B cell (primary cell): ENCODE data around the gene SPRY1. TPM values are rescaled to one million over a fixed set of nuclear protein-coding genes. Genes with fewer than 3 reads are reported as not detected.

Experiments used
- ATAC-seq: fragments of 200-7000 bp; cut with Tn5 transposase; one replicate; pipeline ENCODE4 v1.10.0; 2021; ENCODE audit warnings: low read depth, mild to moderate bottlenecking, moderate number of reproducible peaks, moderate library complexity
- CTCF ChIA-PET: fragments of 350-600 bp; sonication (Branson Sonifier 250); formaldehyde crosslinking; loops from one replicate; lab custom pipeline; 2021; ENCODE audit warnings: antibody characterized with exemption, inconsistent platforms; lab: Charles Lee
- POLR2A ChIA-PET: fragments of 350-600 bp; sonication (Branson Sonifier 250); formaldehyde crosslinking; loops from one replicate; lab custom pipeline; 2021; ENCODE audit warnings: antibody characterized with exemption; lab: Charles Lee
- DNase-seq: peaks from one replicate; pipeline ENCODE4 v3.0.0; 2013
- H2AFZ ChIP-seq: 2 replicates; pipeline ENCODE4 v1.6.1; 2012; ENCODE audit warnings: mild to moderate bottlenecking, low read depth, low read length; ENCODE audit not compliant: insufficient read depth, poor library complexity, severe bottlenecking
- H3K27ac ChIP-seq, 2 donors: 1 replicate in 1 of 2; 2 replicates in 1 of 2; pipeline ENCODE4 v1.5.1; 2012 to 2013; ENCODE audit warnings: low read length in 2 of 2, mild to moderate bottlenecking in 2 of 2, moderate library complexity in 1 of 2
- H3K27me3 ChIP-seq, 4 experiments: fragments of 200-600 bp in 1 of 4; sonication (generic) in 1 of 4; replicated peaks in 1 of 4; 1 replicate in 2 of 4; 2 replicates in 2 of 4; pipeline versions ENCODE4 v1.6.1 to v1.7.0; 2013 to 2016; ENCODE audit warnings: low read length in 3 of 4, mild to moderate bottlenecking in 2 of 4, mixed read lengths in 1 of 4, moderate library complexity in 1 of 4; ENCODE audit not compliant: insufficient read depth in 4 of 4, control insufficient read depth in 3 of 4; ENCODE audit errors: control extremely low read depth in 1 of 4
- H3K36me3 ChIP-seq, 2 experiments: replicated peaks in 1 of 2; 1 replicate in 1 of 2; 2 replicates in 1 of 2; pipeline versions ENCODE4 v1.6.1 to v1.7.1; 2013; ENCODE audit warnings: low read length in 1 of 2; ENCODE audit not compliant: insufficient read depth in 2 of 2, control insufficient read depth in 1 of 2; ENCODE audit errors: control extremely low read depth in 1 of 2, extremely low read depth in 1 of 2
- H3K4me1 ChIP-seq, 2 donors: fragments of 200-600 bp in 1 of 2; sonication (generic) in 1 of 2; 1 replicate in 1 of 2; 2 replicates in 1 of 2; pipeline versions ENCODE4 v1.5.1 to v1.6.1; 2013 to 2017; ENCODE audit warnings: low read length in 2 of 2; ENCODE audit not compliant: control insufficient read depth in 2 of 2, insufficient read depth in 2 of 2
- H3K4me2 ChIP-seq: replicated peaks from 2 replicates; pipeline ENCODE3; 2012; ENCODE audit warnings: mild to moderate bottlenecking, low read depth, low read length; ENCODE audit not compliant: poor library complexity, severe bottlenecking
- H3K4me3 ChIP-seq, 5 experiments: fragments of 200-600 bp in 1 of 5; sonication (generic) in 1 of 5; 1 replicate in 3 of 5; 2 replicates in 2 of 5; pipeline versions ENCODE4 v1.5.1 to v1.7.0; 2011 to 2016; ENCODE audit warnings: low read length in 4 of 5, mild to moderate bottlenecking in 4 of 5, low read depth in 2 of 5, control low read depth in 1 of 5, moderate library complexity in 1 of 5; ENCODE audit not compliant: insufficient read depth in 1 of 5; ENCODE audit errors: control extremely low read depth in 1 of 5, extremely low read depth in 1 of 5
- H3K79me2 ChIP-seq: fragments of 200-600 bp; sonication (generic); one replicate; pipeline ENCODE4 v1.6.0; 2016; ENCODE audit warnings: low read length; ENCODE audit not compliant: control insufficient read depth, insufficient read depth
- H3K9ac ChIP-seq: fragments of 200-600 bp; sonication (generic); 2 replicates; pipeline ENCODE4 v1.6.1; 2017; ENCODE audit warnings: mild to moderate bottlenecking, low read length, moderate library complexity
- H3K9me3 ChIP-seq, 3 donors: one replicate each; pipeline versions ENCODE4 v1.6.1 to v1.7.1; 2013; ENCODE audit warnings: low read length in 2 of 3; ENCODE audit not compliant: control insufficient read depth in 2 of 3, insufficient read depth in 1 of 3; ENCODE audit errors: control extremely low read depth in 1 of 3
- H4K20me1 ChIP-seq: 2 replicates; pipeline ENCODE4 v1.6.0; 2012; ENCODE audit warnings: mild to moderate bottlenecking, low read length; ENCODE audit not compliant: insufficient read depth, control insufficient read depth, poor library complexity, severe bottlenecking
- H3K27ac Mint-ChIP-seq: one replicate; pipeline ENCODE4 v1.8.0; 2021; ENCODE audit warnings: mixed read lengths
- H3K27me3 Mint-ChIP-seq: one replicate; pipeline ENCODE4 v1.8.0; 2021; ENCODE audit warnings: mixed read lengths
- H3K4me1 Mint-ChIP-seq: one replicate; pipeline ENCODE4 v1.8.0; 2021; ENCODE audit warnings: mixed read lengths
- H3K4me3 Mint-ChIP-seq: one replicate; pipeline ENCODE4 v1.8.0; 2021; ENCODE audit warnings: mixed read lengths
- H3K9me3 Mint-ChIP-seq: one replicate; pipeline ENCODE4 v1.8.0; 2022; ENCODE audit warnings: mixed read lengths; ENCODE audit not compliant: insufficient read depth
- EZH2 ChIP-seq: IDR thresholded peaks from 2 replicates; pipeline ENCODE4 v1.6.1; 2012; ENCODE audit warnings: borderline replicate concordance, low read depth, mild to moderate bottlenecking, moderate library complexity, low read length; ENCODE audit not compliant: insufficient read depth, poor library complexity, severe bottlenecking
- WGBS: methylation state at CpG from one replicate; pipeline ENCODE4 v1.1.5; 2013; ENCODE audit warnings: missing lambda C conversion rate; ENCODE audit not compliant: insufficient coverage; 5-methylcytosine and 5-hydroxymethylcytosine counted together
- intact Hi-C: fragments of 100-400 bp; cut with micrococcal nuclease; formaldehyde crosslinking; loops from one replicate; pipeline ENCODE4 v1.10.0; 2022
- polyA plus RNA-seq: library from polyadenylated mRNA; depleted of rRNA; stranded (reverse); fragments of >200 nt; gene quantifications from 2 replicates; pipeline ENCODE4 v1.2.3, GENCODE V29; 2012
- total RNA-seq, 2 donors: library from RNA; stranded (reverse); fragments of 120-200 nt in 1 of 2; gene quantifications; 1 replicate in 1 of 2; 2 replicates in 1 of 2; pipeline versions ENCODE4 v1.2.3 to v1.2.4, GENCODE V29; 2013 to 2022
- TF ChIP-seq, protein P1 (sequence below): fragments of 200-600 bp; IDR thresholded peaks from one replicate; pipeline ENCODE4 v1.8.0; 2022; ENCODE audit warnings: antibody characterized with exemption, mild to moderate bottlenecking

SPRY1 gene
- total and polyA plus RNA-seq, 2 donors (not counting 1 experiment from before 2014, with no cell fraction given), result 4.7 to 6.9 TPM

DNA sequence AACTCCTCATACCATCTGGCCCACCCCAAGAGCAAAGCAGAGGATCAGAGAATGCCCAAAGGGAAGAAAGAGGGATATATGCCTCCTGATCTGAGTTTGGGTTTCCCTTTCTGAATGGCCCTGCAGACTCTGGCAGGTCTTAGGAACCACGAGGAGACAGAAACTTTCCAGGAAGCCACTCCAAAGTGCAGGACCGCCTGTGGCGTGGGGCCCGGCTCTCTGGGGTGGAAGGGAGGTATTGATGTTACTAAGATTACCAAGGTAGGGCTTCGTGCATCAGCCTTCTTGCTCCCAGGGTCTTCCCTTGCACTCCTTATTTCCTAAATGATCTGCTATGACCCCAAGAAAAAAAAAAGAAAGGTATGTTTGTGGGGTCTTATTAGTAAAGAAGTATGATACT is 41.9 kb upstream of the SPRY1 start:
- no peaks in the 10 kb centered on the region for H3K27me3 ChIP-seq
- H3K4me2 ChIP-seq, result no peak overlapping the region
- H3K9ac ChIP-seq, result no peak overlapping the region
- no peak for ATAC-seq
- H3K27ac ChIP-seq, result no peak overlapping the region
- H3K27ac Mint-ChIP-seq, result no peak overlapping the region
- WGBS, result 76% methylated on average over 3 of the region's 5 CpGs
- ChIA-PET CTCF (no interaction called here), POLR2A (no interaction called here)
- H4K20me1 ChIP-seq, result no peaks in the 10 kb centered on the region
- TF ChIP-seq, protein P1, sequence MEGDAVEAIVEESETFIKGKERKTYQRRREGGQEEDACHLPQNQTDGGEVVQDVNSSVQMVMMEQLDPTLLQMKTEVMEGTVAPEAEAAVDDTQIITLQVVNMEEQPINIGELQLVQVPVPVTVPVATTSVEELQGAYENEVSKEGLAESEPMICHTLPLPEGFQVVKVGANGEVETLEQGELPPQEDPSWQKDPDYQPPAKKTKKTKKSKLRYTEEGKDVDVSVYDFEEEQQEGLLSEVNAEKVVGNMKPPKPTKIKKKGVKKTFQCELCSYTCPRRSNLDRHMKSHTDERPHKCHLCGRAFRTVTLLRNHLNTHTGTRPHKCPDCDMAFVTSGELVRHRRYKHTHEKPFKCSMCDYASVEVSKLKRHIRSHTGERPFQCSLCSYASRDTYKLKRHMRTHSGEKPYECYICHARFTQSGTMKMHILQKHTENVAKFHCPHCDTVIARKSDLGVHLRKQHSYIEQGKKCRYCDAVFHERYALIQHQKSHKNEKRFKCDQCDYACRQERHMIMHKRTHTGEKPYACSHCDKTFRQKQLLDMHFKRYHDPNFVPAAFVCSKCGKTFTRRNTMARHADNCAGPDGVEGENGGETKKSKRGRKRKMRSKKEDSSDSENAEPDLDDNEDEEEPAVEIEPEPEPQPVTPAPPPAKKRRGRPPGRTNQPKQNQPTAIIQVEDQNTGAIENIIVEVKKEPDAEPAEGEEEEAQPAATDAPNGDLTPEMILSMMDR, result no peak
- TF ChIP-seq EZH2, result no peak
- DNase-seq, result no peak
- no peaks in the 10 kb centered on the region for H3K9me3 Mint-ChIP-seq
- no peak overlapping the region for H3K4me3 Mint-ChIP-seq
- H3K27me3 Mint-ChIP-seq, result peaks cover 14% of the 10 kb centered on the region
- no peaks in the 10 kb centered on the region for H3K36me3 ChIP-seq
- H3K4me1 ChIP-seq, result peaks cover 5 to 13% of the 10 kb centered on the region in 2 donors
- no peak overlapping the region for H2AFZ ChIP-seq
- H3K4me3 ChIP-seq, result no peak overlapping the region
- H3K9me3 ChIP-seq, result peaks cover 0 to 5% (median 0%) of the 10 kb centered on the region in 3 donors
- no peaks in the 10 kb centered on the region for H3K79me2 ChIP-seq
- peaks cover 12% of the 10 kb centered on the region for H3K4me1 Mint-ChIP-seq
- intact Hi-C loops, result loop anchor here (5.0 kb wide), 2 partner anchors 908 to 968 kb away; no protein-coding TSS in a partner anchor

DNA sequence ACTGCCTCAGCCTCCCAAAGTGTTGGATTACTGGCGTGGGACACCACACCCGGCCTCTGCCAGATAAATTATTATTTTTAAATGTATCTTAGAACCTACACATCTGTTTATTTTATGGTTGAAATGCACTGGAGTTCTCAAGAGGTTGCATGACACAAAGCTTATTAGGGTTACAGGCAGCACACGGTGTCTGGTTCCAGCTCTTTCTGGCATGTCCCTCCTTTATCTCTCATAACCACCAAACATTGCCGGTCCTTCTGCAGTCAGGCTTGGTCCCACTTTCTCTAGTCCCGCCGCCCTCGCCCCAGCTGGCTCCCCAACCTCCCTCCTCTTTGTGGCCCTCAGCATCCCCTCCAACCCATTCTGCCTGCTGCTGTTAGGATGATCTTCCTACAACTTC is 39.7 kb upstream of the SPRY1 start:
- H3K27me3 Mint-ChIP-seq, result peaks cover 8% of the 10 kb centered on the region
- intact Hi-C loops, result no loop called here
- H3K9me3 Mint-ChIP-seq, result no peaks in the 10 kb centered on the region
- DNase-seq (no peak), ATAC-seq (no peak)
- no peak overlapping the region for H3K4me3 ChIP-seq
- H2AFZ ChIP-seq, result no peak overlapping the region
- peaks cover 5 to 18% of the 10 kb centered on the region in 2 donors for H3K4me1 ChIP-seq
- 92% methylated on average over 5 of the region's 7 CpGs for WGBS
- H3K9ac ChIP-seq, result no peak overlapping the region
- no peak for TF ChIP-seq EZH2
- TF ChIP-seq, protein P1, result no peak
- H3K27ac ChIP-seq, result no peak overlapping the region
- no peaks in the 10 kb centered on the region for H4K20me1 ChIP-seq
- peaks cover 0 to 4% (median 0%) of the 10 kb centered on the region in 3 donors for H3K9me3 ChIP-seq
- H3K27me3 ChIP-seq, result no peaks in the 10 kb centered on the region
- H3K79me2 ChIP-seq, result no peaks in the 10 kb centered on the region
- no peak overlapping the region for H3K4me2 ChIP-seq
- peaks cover 13% of the 10 kb centered on the region for H3K4me1 Mint-ChIP-seq
- ChIA-PET CTCF (no interaction called here), POLR2A (no interaction called here)
- no peak overlapping the region for H3K4me3 Mint-ChIP-seq
- H3K27ac Mint-ChIP-seq, result no peak overlapping the region
- H3K36me3 ChIP-seq, result no peaks in the 10 kb centered on the region
